ENCODE data around the gene CD2BP2. TPM values are rescaled to one million over a fixed set of nuclear protein-coding genes. Genes with fewer than 3 reads are reported as not detected.
A peak's percentile ranks its signal among the peaks of the same experiment; 100 is the strongest.

The CD2BP2 gene
- total RNA-seq, 1 experiment from 2014 or later: 45.4 TPM

GRCh38 chr16:30374538-30374937, 19.4 kb upstream of the CD2BP2 start, which contains the start of gene MYL11:
Gene MYL11 (plus strand): TSS chr16:30374802. CDS start chr16:30374858, 56 bp downstream.
- DNase-seq: no peak
- Histone ChIP-seq H3K36me3 (ENCODE audit: insufficient read depth, low read length) (no peaks in the 10 kb centered on the region), H3K9me2 (replicated peaks; ENCODE audit: insufficient read depth, low read length) (no peaks in the 10 kb centered on the region), H2AFZ (ENCODE audit: low read length) (no peak within 1 kb of the TSS), H3K4me1 (ENCODE audit: low read length) (peaks cover 43% of the 10 kb centered on the region), H4K20me1 (ENCODE audit: insufficient read depth, low read depth, low read length) (peaks cover 4% of the 10 kb centered on the region; the same call in 1 of the 2 replicates), H3K27ac (ENCODE audit: low read length) (no peak within 1 kb of the TSS), H3K9ac (ENCODE audit: low read length) (no peak within 1 kb of the TSS), H3K9me3 (ENCODE audit: low read length) (no peaks in the 10 kb centered on the region), H3K27me3 (ENCODE audit: low read length) (no peaks in the 10 kb centered on the region), H3K4me2 (ENCODE audit: low read depth, low read length, poor library complexity, severe bottlenecking) (no peak within 1 kb of the TSS), H3K79me2 (ENCODE audit: low read length) (peaks cover 7% of the 10 kb centered on the region), H3K4me3 (ENCODE audit: low read length) (no peak within 1 kb of the TSS)

DNA sequence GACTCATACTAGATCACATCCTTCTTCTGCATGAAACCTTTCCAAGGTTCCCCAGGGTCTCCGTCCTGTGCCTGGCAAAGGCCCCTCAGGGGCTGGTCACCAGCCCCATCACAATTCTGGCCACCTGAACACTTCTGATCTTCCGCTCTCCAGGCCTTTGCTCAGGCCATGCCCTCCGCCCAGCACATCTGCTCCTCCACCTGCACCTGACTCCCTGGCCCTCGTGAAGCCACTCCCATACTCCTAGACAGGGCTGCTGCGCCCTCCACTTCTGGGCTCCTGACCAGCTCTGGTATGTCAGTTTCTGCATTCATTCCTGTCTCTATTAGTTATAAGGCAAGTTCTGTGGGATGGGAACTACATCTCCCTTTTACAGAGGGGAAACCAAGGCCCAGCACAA, 17.6 kb upstream of the CD2BP2 start:
- Histone ChIP-seq H4K20me1 (ENCODE audit: insufficient read depth, low read depth, low read length) (peaks cover 17% of the 10 kb centered on the region), H3K9ac (ENCODE audit: low read length) (peak overlapping the region; percentile 70), H3K36me3 (ENCODE audit: insufficient read depth, low read length) (no peaks in the 10 kb centered on the region), H2AFZ (ENCODE audit: low read length) (no peak overlapping the region), H3K9me3 (ENCODE audit: low read length) (no peaks in the 10 kb centered on the region), H3K4me3 (ENCODE audit: low read length) (no peak overlapping the region), H3K4me1 (ENCODE audit: low read length) (peaks cover 40% of the 10 kb centered on the region), H3K79me2 (ENCODE audit: low read length) (peaks cover 21% of the 10 kb centered on the region), H3K27me3 (ENCODE audit: low read length) (no peaks in the 10 kb centered on the region), H3K4me2 (ENCODE audit: low read depth, low read length, poor library complexity, severe bottlenecking) (peak overlapping the region; percentile 77), H3K27ac (ENCODE audit: low read length) (peak overlapping the region; percentile 84), H3K9me2 (replicated peaks; ENCODE audit: insufficient read depth, low read length) (no peaks in the 10 kb centered on the region)
- no peak for DNase-seq

DNA sequence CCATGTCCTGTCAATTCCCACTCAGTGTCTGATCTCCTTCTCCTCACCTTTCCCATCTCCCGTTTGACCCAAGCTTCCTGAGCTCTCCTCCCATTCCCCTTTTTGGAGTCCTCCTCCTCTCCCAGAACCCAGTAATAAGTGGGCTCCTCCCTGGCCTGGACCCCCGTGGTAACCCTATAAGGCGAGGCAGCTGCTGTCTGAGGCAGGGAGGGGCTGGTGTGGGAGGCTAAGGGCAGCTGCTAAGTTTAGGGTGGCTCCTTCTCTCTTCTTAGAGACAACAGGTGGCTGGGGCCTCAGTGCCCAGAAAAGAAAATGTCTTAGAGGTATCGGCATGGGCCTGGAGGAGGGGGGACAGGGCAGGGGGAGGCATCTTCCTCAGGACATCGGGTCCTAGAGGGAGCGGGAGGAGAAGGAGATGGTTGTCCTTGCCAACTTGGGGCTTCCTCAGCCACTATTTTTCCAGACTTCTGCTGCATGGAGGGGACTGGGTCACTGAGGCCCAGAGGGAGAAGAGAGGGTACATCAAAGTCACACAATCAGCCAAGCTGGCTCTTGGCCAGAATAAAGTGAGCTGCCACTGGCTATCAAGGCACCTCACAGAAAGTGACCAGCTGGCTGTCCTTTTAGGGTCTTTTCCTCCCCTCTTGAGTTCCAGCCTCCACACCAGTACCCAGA, 17.1 kb upstream of the CD2BP2 start:
- peak overlapping the region; percentile 77 for H3K4me2 ChIP-seq (ENCODE audit: low read depth, low read length, poor library complexity, severe bottlenecking)
- H3K9me3 ChIP-seq (ENCODE audit: low read length): no peaks in the 10 kb centered on the region
- H3K4me1 ChIP-seq (ENCODE audit: low read length): peaks cover 40% of the 10 kb centered on the region
- H4K20me1 ChIP-seq (ENCODE audit: insufficient read depth, low read depth, low read length): peaks cover 22% of the 10 kb centered on the region
- H3K4me3 ChIP-seq (ENCODE audit: low read length): peak overlapping the region; percentile 64; the same call in 1 of the 2 replicates
- no peaks in the 10 kb centered on the region for H3K9me2 ChIP-seq (replicated peaks; ENCODE audit: insufficient read depth, low read length)
- H3K36me3 ChIP-seq (ENCODE audit: insufficient read depth, low read length): no peaks in the 10 kb centered on the region
- H3K27ac ChIP-seq (ENCODE audit: low read length): peak overlapping the region; percentile 84
- peak overlapping the region; percentile 70 for H3K9ac ChIP-seq (ENCODE audit: low read length)
- peak; percentile 52 for DNase-seq
- no peaks in the 10 kb centered on the region for H3K27me3 ChIP-seq (ENCODE audit: low read length)
- H3K79me2 ChIP-seq (ENCODE audit: low read length): peaks cover 27% of the 10 kb centered on the region
- peak overlapping the region; percentile 9; the same call in 1 of the 2 replicates for H2AFZ ChIP-seq (ENCODE audit: low read length)

DNA sequence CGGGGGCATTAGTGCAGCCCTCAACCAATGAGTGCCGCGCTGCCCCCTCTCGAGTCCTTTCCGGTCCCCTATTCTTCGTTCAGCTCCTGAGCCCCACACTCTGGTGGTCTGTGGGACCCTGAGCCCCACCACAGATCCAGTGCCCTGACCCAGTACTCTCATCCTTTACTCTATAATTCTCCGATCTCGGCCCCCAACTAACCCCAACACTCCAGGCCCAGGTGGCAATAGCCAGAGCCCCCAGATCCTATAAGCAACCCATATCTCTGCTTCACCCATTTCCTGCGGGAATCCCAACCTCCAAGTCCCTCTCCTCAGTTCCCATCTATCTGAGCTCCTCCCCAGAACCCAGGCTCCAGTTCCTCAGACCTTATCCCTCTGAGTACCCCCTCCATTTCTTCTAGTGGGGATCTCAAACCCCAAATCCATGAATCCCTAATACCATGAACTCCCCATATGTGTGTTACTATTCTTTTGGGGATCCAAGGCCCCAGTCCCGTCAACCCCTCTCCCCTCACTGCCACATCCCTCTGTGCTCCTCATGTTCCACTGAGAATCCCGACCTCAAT, 16.2 kb upstream of the CD2BP2 start:
- peaks cover 35% of the 10 kb centered on the region for H3K79me2 ChIP-seq (ENCODE audit: low read length)
- H3K27ac ChIP-seq (ENCODE audit: low read length): peak overlapping the region; percentile 84
- H3K4me2 ChIP-seq (ENCODE audit: low read depth, low read length, poor library complexity, severe bottlenecking): peak overlapping the region; percentile 77
- no peaks in the 10 kb centered on the region for H3K27me3 ChIP-seq (ENCODE audit: low read length)
- H3K4me3 ChIP-seq (ENCODE audit: low read length): peak overlapping the region; percentile 64
- H3K9me2 ChIP-seq (replicated peaks; ENCODE audit: insufficient read depth, low read length): no peaks in the 10 kb centered on the region
- peaks cover 38% of the 10 kb centered on the region for H3K4me1 ChIP-seq (ENCODE audit: low read length)
- H3K36me3 ChIP-seq (ENCODE audit: insufficient read depth, low read length): no peaks in the 10 kb centered on the region
- peaks cover 24% of the 10 kb centered on the region for H4K20me1 ChIP-seq (ENCODE audit: insufficient read depth, low read depth, low read length)
- no peak overlapping the region for H2AFZ ChIP-seq (ENCODE audit: low read length)
- DNase-seq: no peak
- no peaks in the 10 kb centered on the region for H3K9me3 ChIP-seq (ENCODE audit: low read length)
- peak overlapping the region; percentile 70 for H3K9ac ChIP-seq (ENCODE audit: low read length)

DNA sequence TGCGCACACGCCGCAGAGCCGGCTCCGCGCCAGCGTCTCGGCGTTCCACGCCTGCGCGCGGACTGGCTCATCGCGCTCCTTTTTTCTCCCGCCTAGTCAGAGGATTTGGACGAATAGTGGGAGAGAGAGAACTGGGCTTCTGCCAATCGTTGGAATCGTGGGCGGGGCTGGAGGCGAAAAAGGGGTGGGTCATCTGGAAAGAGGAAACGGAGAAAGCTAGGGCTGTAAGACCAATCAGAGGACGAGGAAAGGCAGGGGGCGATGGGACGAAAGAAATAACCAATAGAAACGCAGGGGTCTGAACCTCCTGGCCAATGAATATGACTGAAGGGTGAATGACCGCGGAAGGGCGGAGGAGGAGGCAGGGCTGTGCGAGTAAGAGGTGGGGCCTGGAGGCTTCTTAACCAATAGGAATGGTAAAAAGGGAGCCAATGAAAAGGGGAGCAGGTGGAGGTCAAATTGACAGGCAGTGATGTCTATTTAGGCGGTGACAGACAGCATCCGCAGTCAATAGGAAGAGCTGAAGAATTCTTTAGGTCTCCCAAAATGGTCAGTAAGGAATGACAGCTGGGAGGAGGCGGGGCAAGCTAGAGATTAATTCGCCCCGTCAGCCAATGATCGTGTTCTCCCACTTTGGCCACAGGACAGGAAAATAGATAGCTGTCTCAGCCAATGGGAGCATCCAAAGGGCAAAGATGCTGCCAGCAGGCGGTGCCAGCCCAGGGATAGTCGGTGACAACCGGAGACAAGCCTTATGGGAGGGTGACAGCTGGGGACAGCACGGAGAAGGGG, 15.5 kb upstream of the CD2BP2 start, which contains the start of gene TBC1D10B:
Gene TBC1D10B, minus strand, starts transcription at position 39 of the 792 bp plus-strand sequence. CDS start 311 bp downstream, outside the sequence.
- peaks cover under 1% of the 10 kb centered on the region; the same call in 1 of the 2 replicates for H3K36me3 ChIP-seq (ENCODE audit: insufficient read depth, low read length)
- H3K4me2 ChIP-seq (ENCODE audit: low read depth, low read length, poor library complexity, severe bottlenecking): peak within 1 kb of the TSS; percentile 92
- H3K27me3 ChIP-seq (ENCODE audit: low read length): no peaks in the 10 kb centered on the region
- H3K9me2 ChIP-seq (replicated peaks; ENCODE audit: insufficient read depth, low read length): no peaks in the 10 kb centered on the region
- H3K4me3 ChIP-seq (ENCODE audit: low read length): peak within 1 kb of the TSS; percentile 85
- H3K4me1 ChIP-seq (ENCODE audit: low read length): peaks cover 38% of the 10 kb centered on the region
- H3K79me2 ChIP-seq (ENCODE audit: low read length): peaks cover 41% of the 10 kb centered on the region
- H2AFZ ChIP-seq (ENCODE audit: low read length): no peak within 1 kb of the TSS
- H3K9me3 ChIP-seq (ENCODE audit: low read length): no peaks in the 10 kb centered on the region
- H3K27ac ChIP-seq (ENCODE audit: low read length): peak within 1 kb of the TSS; percentile 84
- H4K20me1 ChIP-seq (ENCODE audit: insufficient read depth, low read depth, low read length): peaks cover 24% of the 10 kb centered on the region
- DNase-seq: peak; percentile 100
- H3K9ac ChIP-seq (ENCODE audit: low read length): peak within 1 kb of the TSS; percentile 98

GRCh38 chr16:30369938-30370455, 14.9 kb upstream of the CD2BP2 start:
- Histone ChIP-seq H2AFZ (ENCODE audit: low read length) (no peak overlapping the region), H3K4me2 (ENCODE audit: low read depth, low read length, poor library complexity, severe bottlenecking) (peak overlapping the region; percentile 92), H4K20me1 (ENCODE audit: insufficient read depth, low read depth, low read length) (peaks cover 24% of the 10 kb centered on the region), H3K9me2 (replicated peaks; ENCODE audit: insufficient read depth, low read length) (no peaks in the 10 kb centered on the region), H3K9me3 (ENCODE audit: low read length) (no peaks in the 10 kb centered on the region), H3K27me3 (ENCODE audit: low read length) (no peaks in the 10 kb centered on the region), H3K4me3 (ENCODE audit: low read length) (peak overlapping the region; percentile 85), H3K9ac (ENCODE audit: low read length) (peak overlapping the region; percentile 98), H3K79me2 (ENCODE audit: low read length) (peaks cover 48% of the 10 kb centered on the region), H3K36me3 (ENCODE audit: insufficient read depth, low read length) (peaks cover 5% of the 10 kb centered on the region; the same call in 1 of the 2 replicates), H3K4me1 (ENCODE audit: low read length) (peaks cover 38% of the 10 kb centered on the region), H3K27ac (ENCODE audit: low read length) (peak overlapping the region; percentile 71)
- DNase-seq: no peak

DNA sequence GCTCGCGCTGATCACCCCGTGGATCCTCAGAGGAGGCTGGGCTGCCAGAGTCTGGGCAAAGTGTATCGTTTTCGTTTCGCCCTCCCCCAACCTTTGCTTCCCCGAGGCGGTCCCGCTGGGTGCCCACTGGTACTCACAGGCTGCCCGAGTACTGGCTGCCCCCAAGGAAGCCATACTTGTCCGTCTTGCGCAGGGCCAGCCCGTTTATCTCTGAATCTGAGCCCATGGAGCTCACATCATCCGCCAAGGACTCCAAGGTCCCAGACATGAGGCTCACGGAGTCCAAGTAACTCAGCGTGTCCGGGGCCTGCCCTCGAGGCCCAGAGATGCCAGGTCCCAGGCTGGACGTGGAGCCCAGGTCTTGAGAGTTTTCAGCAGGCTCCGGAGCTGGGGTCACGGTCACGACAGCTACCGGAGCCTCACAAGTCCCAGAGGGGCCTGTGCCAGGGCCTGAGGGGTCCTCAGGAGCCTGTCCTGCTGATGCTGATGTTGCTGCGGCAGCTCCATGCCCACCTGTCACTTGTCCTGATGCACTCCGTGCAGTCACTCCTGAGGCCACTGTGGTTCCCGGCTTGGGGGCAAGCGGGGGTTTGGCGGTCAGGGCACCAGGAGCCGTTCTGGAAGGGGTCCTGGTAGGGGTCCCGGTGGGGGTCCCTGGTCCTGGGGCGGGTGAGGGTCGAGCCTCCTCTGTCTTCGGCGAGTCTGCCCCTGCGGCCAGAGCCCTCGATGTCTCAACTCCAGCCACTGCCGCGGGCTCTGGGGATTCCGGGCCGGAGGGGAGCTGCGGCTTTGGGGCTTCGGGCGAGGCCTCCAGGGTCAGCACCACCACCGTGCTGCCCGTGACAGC, 14.2 kb upstream of the CD2BP2 start:
- H3K4me2 ChIP-seq (ENCODE audit: low read depth, low read length, poor library complexity, severe bottlenecking): peak overlapping the region; percentile 92
- peak; percentile 61 for DNase-seq
- no peaks in the 10 kb centered on the region for H3K9me3 ChIP-seq (ENCODE audit: low read length)
- peaks cover 55% of the 10 kb centered on the region for H3K79me2 ChIP-seq (ENCODE audit: low read length)
- H3K4me1 ChIP-seq (ENCODE audit: low read length): peaks cover 38% of the 10 kb centered on the region
- peaks cover 24% of the 10 kb centered on the region for H4K20me1 ChIP-seq (ENCODE audit: insufficient read depth, low read depth, low read length)
- peak overlapping the region; percentile 98 for H3K9ac ChIP-seq (ENCODE audit: low read length)
- H3K9me2 ChIP-seq (replicated peaks; ENCODE audit: insufficient read depth, low read length): no peaks in the 10 kb centered on the region
- peak overlapping the region; percentile 85 for H3K4me3 ChIP-seq (ENCODE audit: low read length)
- H2AFZ ChIP-seq (ENCODE audit: low read length): no peak overlapping the region
- peak overlapping the region; percentile 71 for H3K27ac ChIP-seq (ENCODE audit: low read length)
- H3K27me3 ChIP-seq (ENCODE audit: low read length): no peaks in the 10 kb centered on the region
- H3K36me3 ChIP-seq (ENCODE audit: insufficient read depth, low read length): peaks cover 11% of the 10 kb centered on the region; the same call in 1 of the 2 replicates
